ENCODE results near the gene CSH2.

GRCh38 chr17:63910096-63910495, 36.6 kb upstream of the CSH2 start:
- TF ChIP-seq CTCF (IDR thresholded peaks at IDR 0.05; ENCODE audit: low read depth, low read length, poor library complexity, severe bottlenecking) (no peak), EZH2phosphoT487 (IDR thresholded peaks at IDR 0.05; ENCODE audit: borderline replicate concordance, low read length) (no peak)
